Fibroblast of the aortic adventitia (primary cell): ENCODE results near the gene LIMS2. TPM values are rescaled to one million over a fixed set of nuclear protein-coding genes. Genes with fewer than 3 reads are reported as not detected.

ENCODE experiments used
- DNase-seq: peaks from one replicate; pipeline ENCODE4 v3.0.0-alpha.2; 2010; ENCODE audit warnings: low read depth
- H3K4me3 ChIP-seq: 2 replicates; pipeline ENCODE4 v1.5.1; 2011; ENCODE audit warnings: low read depth, mild to moderate bottlenecking, control low read depth, low read length, moderate library complexity
- total RNA-seq: library from RNA; depleted of rRNA; stranded (reverse); fragments of >200 nt; gene quantifications from 2 replicates; pipeline ENCODE4 v1.2.3, GENCODE V29; 2012; ENCODE audit warnings: low replicate concordance
- TF ChIP-seq, protein P1 (sequence below): IDR thresholded peaks from 2 replicates; pipeline ENCODE4 v1.5.1; 2011; ENCODE audit warnings: mild to moderate bottlenecking, low read length, control low read depth, inconsistent platforms; ENCODE audit not compliant: insufficient read depth

LIMS2 gene
- total RNA-seq, 1 donor: 7.8 TPM

DNA sequence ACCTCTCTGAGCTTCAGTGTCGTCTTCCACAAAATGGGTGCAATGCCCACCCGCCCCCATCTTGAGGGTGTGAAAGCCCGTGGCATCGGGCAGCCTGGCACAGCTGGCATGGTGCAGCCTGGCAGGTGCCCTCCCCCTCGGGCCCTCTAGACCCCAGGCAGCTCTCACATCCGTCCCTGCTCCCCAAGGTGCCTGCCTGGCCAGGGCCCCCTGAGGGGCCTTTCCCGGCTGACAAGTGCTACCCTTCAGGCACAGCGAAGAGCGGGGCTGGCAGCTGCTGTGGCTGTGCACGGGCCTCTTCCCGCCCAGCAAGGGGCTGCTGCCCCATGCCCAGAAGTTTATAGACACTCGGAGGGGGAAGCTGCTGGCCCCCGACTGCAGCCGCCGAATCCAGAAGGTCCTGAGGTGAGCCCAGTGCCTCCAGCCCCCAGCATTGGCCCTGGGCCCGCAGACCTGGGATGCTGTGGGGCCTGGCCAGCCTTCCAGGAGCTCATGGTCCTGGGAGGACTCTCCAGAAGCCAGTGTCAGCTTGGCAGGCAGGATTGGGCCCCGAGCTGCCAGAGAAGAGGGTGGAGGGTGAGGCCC lies 43.2 kb downstream of the LIMS2 start:
- DNase-seq: no peak
- TF ChIP-seq, protein P1, sequence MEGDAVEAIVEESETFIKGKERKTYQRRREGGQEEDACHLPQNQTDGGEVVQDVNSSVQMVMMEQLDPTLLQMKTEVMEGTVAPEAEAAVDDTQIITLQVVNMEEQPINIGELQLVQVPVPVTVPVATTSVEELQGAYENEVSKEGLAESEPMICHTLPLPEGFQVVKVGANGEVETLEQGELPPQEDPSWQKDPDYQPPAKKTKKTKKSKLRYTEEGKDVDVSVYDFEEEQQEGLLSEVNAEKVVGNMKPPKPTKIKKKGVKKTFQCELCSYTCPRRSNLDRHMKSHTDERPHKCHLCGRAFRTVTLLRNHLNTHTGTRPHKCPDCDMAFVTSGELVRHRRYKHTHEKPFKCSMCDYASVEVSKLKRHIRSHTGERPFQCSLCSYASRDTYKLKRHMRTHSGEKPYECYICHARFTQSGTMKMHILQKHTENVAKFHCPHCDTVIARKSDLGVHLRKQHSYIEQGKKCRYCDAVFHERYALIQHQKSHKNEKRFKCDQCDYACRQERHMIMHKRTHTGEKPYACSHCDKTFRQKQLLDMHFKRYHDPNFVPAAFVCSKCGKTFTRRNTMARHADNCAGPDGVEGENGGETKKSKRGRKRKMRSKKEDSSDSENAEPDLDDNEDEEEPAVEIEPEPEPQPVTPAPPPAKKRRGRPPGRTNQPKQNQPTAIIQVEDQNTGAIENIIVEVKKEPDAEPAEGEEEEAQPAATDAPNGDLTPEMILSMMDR: no peak
- H3K4me3 ChIP-seq: no peak overlapping the region

DNA sequence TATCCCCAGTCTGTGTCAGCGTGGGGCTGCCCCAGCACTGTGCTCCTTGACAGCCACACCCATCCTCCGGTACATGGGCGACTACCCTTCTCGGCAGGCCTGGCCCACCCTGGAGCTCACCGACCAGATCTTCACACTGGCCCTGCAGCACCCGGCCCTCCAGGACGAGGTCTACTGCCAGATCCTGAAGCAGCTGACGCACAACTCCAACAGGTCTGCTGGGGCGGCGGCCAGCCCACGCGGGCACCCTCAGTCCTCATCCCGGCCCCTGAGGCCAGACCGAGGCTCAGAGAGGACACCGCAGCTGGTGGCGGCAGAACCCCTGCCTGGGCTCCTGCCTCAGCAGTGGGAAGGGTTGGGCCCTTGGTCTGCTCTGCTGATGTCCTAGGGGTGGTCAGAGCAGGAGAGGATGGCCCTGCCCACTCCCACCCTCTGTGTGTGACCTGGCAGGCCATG lies 43.8 kb downstream of the LIMS2 start:
- TF ChIP-seq, protein P1: no peak
- no peak for DNase-seq
- no peak overlapping the region for H3K4me3 ChIP-seq

DNA sequence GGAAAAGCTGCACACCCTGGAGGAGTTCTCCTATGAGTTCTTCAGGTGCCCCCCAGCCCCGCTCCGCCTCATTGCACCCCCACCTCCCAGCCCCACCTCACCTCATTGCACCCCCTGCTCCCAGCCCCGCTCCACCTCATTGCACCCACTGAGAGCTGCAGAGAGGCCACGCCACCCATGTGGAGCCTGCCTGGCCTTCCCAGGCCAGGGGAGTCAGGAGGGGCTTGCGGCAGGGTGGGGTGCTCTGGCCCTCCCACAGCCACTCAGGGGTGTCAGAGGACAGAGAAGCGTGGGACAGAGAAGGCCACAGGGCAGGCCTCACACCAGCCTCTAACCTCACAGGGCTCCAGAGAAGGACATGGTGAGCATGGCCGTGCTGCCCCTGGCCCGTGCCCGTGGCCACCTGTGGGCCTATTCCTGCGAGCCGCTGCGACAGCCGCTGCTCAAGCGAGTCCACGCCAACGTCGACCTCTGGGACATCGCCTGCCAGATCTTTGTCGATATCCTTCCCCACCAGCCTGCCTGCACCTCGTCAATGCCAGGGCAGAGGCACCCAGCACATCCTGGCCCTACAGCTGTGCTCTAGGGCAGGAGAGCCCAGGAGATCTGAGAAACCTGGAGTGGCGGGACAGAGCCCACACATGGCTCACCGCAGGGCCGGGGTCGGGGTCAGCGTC lies 44.3 kb downstream of the LIMS2 start:
- TF ChIP-seq, protein P1: no peak
- H3K4me3 ChIP-seq: no peak overlapping the region
- DNase-seq: no peak

DNA sequence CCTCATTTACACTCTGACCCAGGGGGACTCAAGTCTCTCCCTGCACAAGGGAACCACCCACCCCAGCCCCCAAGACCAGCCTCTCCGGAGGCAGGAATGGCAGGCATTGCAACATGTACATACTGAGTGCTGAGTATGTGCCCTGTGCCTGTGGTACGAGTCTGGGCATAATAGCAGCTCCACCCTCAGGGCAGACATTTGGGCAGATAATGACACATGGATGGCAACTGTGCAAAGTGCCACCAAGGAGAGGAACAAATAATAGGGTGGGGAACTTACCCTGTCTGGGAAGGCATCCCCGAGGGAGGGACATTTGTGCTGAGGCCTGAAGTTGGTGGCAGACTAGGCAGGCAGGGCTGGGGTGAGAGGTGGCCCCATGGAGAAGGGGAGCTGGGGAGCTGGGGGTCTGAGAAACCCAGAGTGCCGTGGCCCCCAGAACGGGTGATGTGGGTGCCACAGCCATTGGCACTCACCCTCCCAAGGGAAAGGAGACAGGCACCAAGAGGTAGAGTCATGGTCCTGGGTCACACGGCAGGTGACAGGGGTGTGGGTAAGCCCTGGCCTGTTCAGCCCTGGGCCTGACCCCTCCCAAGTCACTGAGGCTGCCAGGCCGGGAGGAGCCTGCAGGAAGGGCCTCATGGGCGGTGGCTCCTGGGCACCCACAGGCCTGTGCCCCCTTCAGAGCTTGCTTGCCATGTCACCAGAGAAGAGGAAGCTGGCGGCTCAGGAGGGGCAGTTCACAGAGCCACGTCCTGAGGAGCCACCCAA lies 45.0 kb downstream of the LIMS2 start:
- H3K4me3 ChIP-seq: no peak overlapping the region
- DNase-seq: no peak
- TF ChIP-seq, protein P1: no peak

DNA sequence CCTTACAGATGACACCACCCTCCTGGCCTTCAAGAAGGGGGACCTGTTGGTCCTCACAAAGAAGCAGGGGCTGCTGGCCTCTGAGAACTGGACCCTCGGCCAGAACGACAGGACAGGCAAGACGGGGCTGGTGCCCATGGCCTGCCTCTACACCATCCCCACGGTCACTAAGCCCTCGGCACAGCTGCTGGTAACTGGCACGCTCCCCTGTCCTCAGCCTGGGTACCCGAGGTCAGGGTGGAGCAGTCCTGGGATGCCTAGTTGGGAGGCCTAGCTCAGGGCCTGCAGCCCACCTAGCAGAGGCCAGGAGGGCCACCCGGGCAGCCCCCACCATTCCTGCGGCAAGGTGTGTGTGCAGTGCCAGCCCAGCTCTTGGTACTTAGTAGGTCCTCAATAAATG lies 45.7 kb downstream of the LIMS2 start:
- DNase-seq: no peak
- H3K4me3 ChIP-seq: no peak overlapping the region
- TF ChIP-seq, protein P1: no peak

DNA sequence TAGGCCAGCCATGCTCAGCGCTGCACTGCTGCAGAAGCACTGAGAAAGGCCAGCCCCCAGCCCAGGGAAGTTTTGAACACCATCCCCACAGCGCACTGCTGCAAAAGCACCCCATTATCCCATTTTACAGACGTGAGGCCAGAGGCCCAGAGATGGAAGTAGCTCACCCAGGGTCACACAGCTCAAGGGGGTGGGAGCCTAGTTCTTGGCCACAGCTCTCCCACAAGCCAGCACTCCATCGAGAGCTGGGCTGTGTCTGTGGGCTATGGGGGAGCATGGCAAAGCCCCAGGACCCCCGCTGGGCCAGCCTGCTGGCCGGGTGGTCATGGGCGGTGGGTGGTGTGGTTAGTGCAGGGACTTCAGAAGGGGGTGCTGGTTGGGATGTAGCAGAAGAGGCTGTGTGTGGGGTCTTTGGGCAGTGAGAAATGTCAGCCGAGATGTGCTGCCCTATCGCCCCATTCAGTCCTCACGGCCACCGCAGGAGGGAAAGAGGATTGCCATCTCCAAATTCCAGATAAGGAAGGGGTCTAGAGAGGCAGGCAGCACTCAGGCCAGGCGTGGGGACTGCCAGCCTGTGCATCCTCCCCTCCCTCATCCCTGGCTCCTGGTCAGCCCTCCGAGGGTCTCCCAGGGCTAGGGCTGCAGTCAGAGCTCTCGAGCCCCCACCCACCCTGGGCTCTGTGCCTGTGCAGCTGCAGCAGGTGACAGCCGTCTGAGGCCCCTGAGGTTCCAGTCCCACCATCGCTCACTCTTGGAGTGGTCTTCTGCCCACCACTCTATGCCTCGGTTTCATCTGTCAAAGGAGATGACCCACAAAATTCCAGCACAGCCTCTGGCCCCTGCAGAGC lies 46.3 kb downstream of the LIMS2 start:
- DNase-seq: no peak
- no peak overlapping the region for H3K4me3 ChIP-seq
- TF ChIP-seq, protein P1: no peak
